ENCODE data around the gene TRMT112. TPM values are rescaled to one million over a fixed set of nuclear protein-coding genes. Genes with fewer than 3 reads are reported as not detected.

TRMT112 gene
- total and polyA plus RNA-seq, 2 of the 8 experiments (the other 6 are each of a cell fraction or from before 2014, with no cell fraction given), result 300 to 650 TPM

- Histone ChIP-seq H3K79me2 (ENCODE audit: control insufficient read depth in 1 of 2, insufficient read depth in 2 of 2, low read length in 2 of 2) (peaks cover 0 to 10% of the 10 kb centered on the region in 2 experiments; a peak in 1 of 4 replicates), H3K56ac (replicated peaks; ENCODE audit: insufficient read length, low read depth, low read length) (no peak overlapping the region), H2AFZ (ENCODE audit: low read length) (no peak overlapping the region), H2BK15ac (ENCODE audit: low read length) (no peak overlapping the region), H3K23ac (ENCODE audit: insufficient read length) (no peak overlapping the region), H2BK5ac (ENCODE audit: low read depth, low read length) (peak overlapping the region; percentile 75; the same call in 1 of the 2 replicates), H4K91ac (replicated peaks; ENCODE audit: insufficient read length, low read length) (no peak overlapping the region), H3K9me3 (ENCODE audit: insufficient read depth in 2 of 2, low read depth in 1 of 2, low read length in 1 of 2) (no peaks in the 10 kb centered on the region), H3K4me1 (replicated peaks in 1 of 4; ENCODE audit: control insufficient read depth in 3 of 4, insufficient read depth in 4 of 4, low read length in 3 of 4) (peaks cover 1 to 10% (median 5%) of the 10 kb centered on the region in 4 experiments; a peak in 6 of 7 replicates), H4K5ac (ENCODE audit: insufficient read length, low read depth, low read length) (no peak overlapping the region), H4K20me1 (replicated peaks in 1 of 2; ENCODE audit: control insufficient read depth in 1 of 2, insufficient read depth in 2 of 2, low read length in 2 of 2) (peaks cover 0 to 3% of the 10 kb centered on the region in 2 experiments), H4K8ac (ENCODE audit: extremely low read depth, insufficient read depth, low read length) (no peak overlapping the region), H2AK5ac (ENCODE audit: low read depth, low read length) (0 out of 2 replicates have a peak overlapping the region, but pooled peaks have one; percentile 10), H3K4me3 (ENCODE audit: extremely low read depth in 1 of 4, insufficient read depth in 2 of 4, low read depth in 3 of 4, low read length in 4 of 4) (no peak overlapping the region), H3K27ac (ENCODE audit: low read depth, low read length) (no peak overlapping the region), H3K18ac (ENCODE audit: extremely low read depth, low read length) (no peak overlapping the region), H3K9ac (replicated peaks in 1 of 4; ENCODE audit: extremely low read depth in 1 of 4, low read depth in 3 of 4, low read length in 3 of 4) (no peak overlapping the region), H2BK20ac (ENCODE audit: low read length) (no peak overlapping the region), H3K4me2 (ENCODE audit: insufficient read depth in 1 of 2, low read depth in 2 of 2, low read length in 2 of 2) (no peak overlapping the region), H3K36me3 (ENCODE audit: control insufficient read depth in 2 of 4, insufficient read depth in 4 of 4, low read length in 3 of 4) (peaks cover 0 to 16% (median 3%) of the 10 kb centered on the region in 4 experiments; a peak in 6 of 8 replicates), H3K27me3 (replicated peaks in 1 of 4; ENCODE audit: control insufficient read depth in 3 of 4, extremely low read depth in 1 of 4, insufficient read depth in 3 of 4, low read length in 3 of 4) (no peaks in the 10 kb centered on the region), H3K23me2 (ENCODE audit: low read depth, low read length) (peaks cover 3% of the 10 kb centered on the region; the same call in 1 of the 2 replicates), H3K14ac (ENCODE audit: insufficient read length) (no peak overlapping the region), H2BK120ac (replicated peaks; ENCODE audit: low read depth, low read length) (no peak overlapping the region), H2BK12ac (ENCODE audit: low read depth, low read length) (no peak overlapping the region), H3K4ac (replicated peaks; ENCODE audit: insufficient read length, low read depth, low read length) (no peak overlapping the region), H3K79me1 (ENCODE audit: low read depth, low read length) (0 out of 2 replicates have a peak, but pooled peaks cover 5% of the 10 kb centered on the region)
- 95% methylated on average over 7 of the region's 7 CpGs; no CpG with 5 or more reads in 1 of the 2 experiments for WGBS, 2 experiments (ENCODE audit: extremely low coverage in 1 of 2, insufficient coverage in 1 of 2, insufficient read length in 1 of 2, insufficient replicate concordance in 2 of 2, low coverage in 1 of 2, low lambda C conversion rate in 2 of 2, missing lambda C conversion rate in 1 of 2)
- FAIRE-seq (no peak), DNase-seq (ENCODE audit: low read depth in 1 of 2, low spot score in 2 of 2) (no peak)
- ChIA-PET CTCF (ENCODE audit: partially characterized antibody) (interaction anchor here (1.4 to 37.6 kb wide), 5 partner anchors 9 to 33 kb away, joined by 6 to 614 read pairs (median 22); partner anchors contain the start of genes CATSPERZ, ESRRA, PRDX5 and TRMT112), POLR2A (ENCODE audit: partially characterized antibody) (interaction anchor here (0.7 to 2.6 kb wide), 4 partner anchors 9 to 52 kb away, joined by 4 to 12 read pairs (median 6); no protein-coding TSS in a partner anchor)
- no peak for TF ChIP-seq YY1 (IDR thresholded peaks at IDR 0.05; ENCODE audit: low read depth, low read length)
- no peak for TF ChIP-seq EP300 (IDR thresholded peaks at IDR 0.05; ENCODE audit: borderline replicate concordance in 1 of 2, low read depth in 2 of 2, low read length in 2 of 2)
- no peak for TF ChIP-seq SP4 (IDR thresholded peaks at IDR 0.05; ENCODE audit: low read length)
- TF ChIP-seq JUND (IDR thresholded peaks at IDR 0.05; ENCODE audit: low read length), result no peak
- no peak for TF ChIP-seq KDM1A (IDR thresholded peaks at IDR 0.05; ENCODE audit: borderline replicate concordance, low read length)
- TF ChIP-seq POLR2A (IDR thresholded peaks at IDR 0.05; ENCODE audit: control extremely low read depth in 1 of 2, low read depth in 2 of 2, low read length in 2 of 2), result no peak
- no peak for TF ChIP-seq SAP30 (IDR thresholded peaks at IDR 0.05; ENCODE audit: insufficient read depth, insufficient replicate concordance, low read length)
- no peak for TF ChIP-seq GTF2F1 (IDR thresholded peaks at IDR 0.05; ENCODE audit: borderline replicate concordance, low read depth, low read length)
- TF ChIP-seq CTCF (IDR thresholded peaks at IDR 0.05; ENCODE audit: control extremely low read depth in 1 of 3, insufficient read depth in 1 of 3, low read depth in 1 of 3, low read length in 3 of 3), result no peak
- TF ChIP-seq SIN3A (conservative IDR thresholded peaks at IDR 0.05 in 1 of 2, IDR thresholded peaks at IDR 0.05 in 1 of 2; ENCODE audit: low read depth in 1 of 2, low read length in 2 of 2), result no peak
These were observed 5.5 kb upstream of the TRMT112 start for GRCh38 chr11:64322925-64323260.
